Panc1 (cell line): ENCODE measurements around the gene SHB. TPM values are rescaled to one million over a fixed set of nuclear protein-coding genes. Genes with fewer than 3 reads are reported as not detected.
A peak's percentile ranks its signal among the peaks of the same experiment; 100 is the strongest.

Experiments used
- ATAC-seq: fragments of 200-7000 bp; cut with Tn5 transposase; 2 replicates; pipeline ENCODE4 v1.9.1; 2020; ENCODE audit warnings: mild to moderate bottlenecking, moderate library complexity
- BruUV-seq: library from RNA; stranded (reverse); fragments of 400-500 nt; replicated peaks from 2 replicates; lab custom pipeline; 2021; lab: Mats Ljungman, UMichigan
- CTCF ChIA-PET: fragments of 300-600 bp; sonication (Branson Sonifier 250); formaldehyde crosslinking; loops from one replicate; lab custom pipeline; 2022; ENCODE audit warnings: antibody characterized with exemption; lab: Charles Lee
- POLR2A ChIA-PET: fragments of 300-600 bp; sonication (Branson Sonifier 250); formaldehyde crosslinking; loops from one replicate; lab custom pipeline; 2022; ENCODE audit warnings: antibody characterized with exemption; lab: Charles Lee
- DNase-seq: peaks from one replicate; pipeline ENCODE4 v3.0.0-alpha.2; 2010; ENCODE audit warnings: low read depth, low spot score
- H3K27ac ChIP-seq: 2 replicates; pipeline ENCODE4 v1.5.1; 2011; ENCODE audit warnings: mild to moderate bottlenecking, low read length, inconsistent platforms
- H3K27me3 ChIP-seq: fragments of 200-500 bp; sonication (Bioruptor generic); 2 replicates; pipeline ENCODE4 v1.6.0; 2014; ENCODE audit warnings: low read length, inconsistent platforms; ENCODE audit not compliant: control insufficient read depth, insufficient read depth
- H3K36me3 ChIP-seq: fragments of 200-500 bp; sonication (Bioruptor generic); 2 replicates; pipeline ENCODE4 v1.5.1; 2014; ENCODE audit warnings: inconsistent platforms, mild to moderate bottlenecking, low read length, moderate library complexity; ENCODE audit not compliant: control insufficient read depth, insufficient read depth
- H3K4me1 ChIP-seq: 2 replicates; pipeline ENCODE4 v1.5.1; 2011; ENCODE audit warnings: inconsistent platforms, mild to moderate bottlenecking, low read length, moderate library complexity; ENCODE audit not compliant: control insufficient read depth, insufficient read depth
- H3K4me3 ChIP-seq, 2 experiments: 2 replicates each; pipeline ENCODE4 v1.5.1; 2011 to 2012; ENCODE audit warnings: low read depth in 2 of 2, low read length in 2 of 2, mild to moderate bottlenecking in 2 of 2, inconsistent platforms in 1 of 2, moderate library complexity in 1 of 2
- H3K9me3 ChIP-seq: fragments of 200-500 bp; sonication (Bioruptor generic); 2 replicates; pipeline ENCODE4 v1.5.1; 2014; ENCODE audit warnings: low read depth, mild to moderate bottlenecking, inconsistent platforms, low read length, moderate library complexity; ENCODE audit not compliant: control insufficient read depth, insufficient read depth
- POLR2AphosphoS5 ChIP-seq: IDR thresholded peaks from 2 replicates; pipeline ENCODE4 v1.6.1; 2012; ENCODE audit warnings: mild to moderate bottlenecking, low read depth, low read length, moderate library complexity
- REST ChIP-seq, 2 experiments: IDR thresholded peaks; 2 replicates each; pipeline ENCODE4 v1.6.1; 2011 to 2012; ENCODE audit warnings: low read depth in 2 of 2, control low read depth in 1 of 2, low read length in 1 of 2, mild to moderate bottlenecking in 1 of 2, moderate library complexity in 1 of 2; ENCODE audit not compliant: insufficient read depth in 1 of 2
- SIN3A ChIP-seq: IDR thresholded peaks from 2 replicates; pipeline ENCODE4 v1.6.1; 2012; ENCODE audit warnings: low read depth, mild to moderate bottlenecking, low read length, moderate library complexity, borderline replicate concordance; ENCODE audit not compliant: insufficient read depth
- TCF7L2 ChIP-seq: IDR thresholded peaks from 2 replicates; pipeline ENCODE4 v1.6.1; 2011; ENCODE audit warnings: mild to moderate bottlenecking, low read depth, low read length, inconsistent platforms
- in situ Hi-C: cut with HindIII; loops from 2 replicates; pipeline ENCODE4 v1.10.0; 2016; ENCODE audit warnings: low sequenced_read_pairs, low pct_unique_long_range_greater_than_20kb
- intact Hi-C: fragments of 100-400 bp; cut with micrococcal nuclease; formaldehyde crosslinking; loops from one replicate; pipeline ENCODE4 v1.10.0; 2022; ENCODE audit not compliant: unreplicated experiment
- total RNA-seq: library from RNA; stranded (reverse); gene quantifications from one replicate; pipeline ENCODE4 v1.2.1, GENCODE V29; 2021; ENCODE audit not compliant: unreplicated experiment
- TF ChIP-seq, protein P1 (sequence below): fragments of 450-650 bp; IDR thresholded peaks from 2 replicates; pipeline ENCODE4 v1.5.1; 2017; ENCODE audit warnings: mild to moderate bottlenecking

SHB gene
- total RNA-seq, 1 experiment from 2014 or later = 59.9 TPM

DNA sequence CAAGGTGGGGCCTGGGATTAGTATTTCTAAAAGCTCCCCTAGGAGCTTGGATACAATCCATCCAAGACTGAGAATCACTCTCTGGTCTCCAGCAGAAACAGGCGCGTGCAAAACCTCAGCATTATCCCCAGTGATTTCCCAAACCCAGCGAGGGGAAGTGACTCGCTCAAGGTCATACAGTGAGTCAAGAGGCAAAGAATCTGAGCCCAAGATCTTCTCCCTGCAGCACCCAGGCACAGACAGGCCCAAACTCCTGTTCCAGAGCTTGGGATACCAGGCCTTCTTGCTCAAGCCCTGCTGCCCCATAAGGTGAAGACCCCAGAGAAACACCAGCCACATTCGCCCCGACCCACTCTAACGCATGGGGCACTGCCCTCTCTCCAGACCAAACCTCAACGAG, 33.2 kb downstream of the SHB start:
- in situ Hi-C loops (no loop called here), intact Hi-C loops (no loop called here)
- no TSS peak for BruUV-seq
- ChIA-PET CTCF (no interaction called here), POLR2A (no interaction called here)
- Histone ChIP-seq H3K36me3 (no peaks in the 10 kb centered on the region), H3K27me3 (no peaks in the 10 kb centered on the region), H3K4me1 (peaks cover 94% of the 10 kb centered on the region), H3K4me3 (no peak overlapping the region), H3K27ac (peak overlapping the region; percentile 99), H3K9me3 (no peaks in the 10 kb centered on the region)
- TF ChIP-seq, protein P1, sequence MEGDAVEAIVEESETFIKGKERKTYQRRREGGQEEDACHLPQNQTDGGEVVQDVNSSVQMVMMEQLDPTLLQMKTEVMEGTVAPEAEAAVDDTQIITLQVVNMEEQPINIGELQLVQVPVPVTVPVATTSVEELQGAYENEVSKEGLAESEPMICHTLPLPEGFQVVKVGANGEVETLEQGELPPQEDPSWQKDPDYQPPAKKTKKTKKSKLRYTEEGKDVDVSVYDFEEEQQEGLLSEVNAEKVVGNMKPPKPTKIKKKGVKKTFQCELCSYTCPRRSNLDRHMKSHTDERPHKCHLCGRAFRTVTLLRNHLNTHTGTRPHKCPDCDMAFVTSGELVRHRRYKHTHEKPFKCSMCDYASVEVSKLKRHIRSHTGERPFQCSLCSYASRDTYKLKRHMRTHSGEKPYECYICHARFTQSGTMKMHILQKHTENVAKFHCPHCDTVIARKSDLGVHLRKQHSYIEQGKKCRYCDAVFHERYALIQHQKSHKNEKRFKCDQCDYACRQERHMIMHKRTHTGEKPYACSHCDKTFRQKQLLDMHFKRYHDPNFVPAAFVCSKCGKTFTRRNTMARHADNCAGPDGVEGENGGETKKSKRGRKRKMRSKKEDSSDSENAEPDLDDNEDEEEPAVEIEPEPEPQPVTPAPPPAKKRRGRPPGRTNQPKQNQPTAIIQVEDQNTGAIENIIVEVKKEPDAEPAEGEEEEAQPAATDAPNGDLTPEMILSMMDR = no peak
- TF ChIP-seq SIN3A (no peak), REST (IDR thresholded peaks at IDR 0.05; ENCODE audit: insufficient read depth in 1 of 2, low read depth in 2 of 2, low read length in 1 of 2) (no peak), TCF7L2 (no peak)
- no peak for DNase-seq
- peak; percentile 32 for ATAC-seq

DNA sequence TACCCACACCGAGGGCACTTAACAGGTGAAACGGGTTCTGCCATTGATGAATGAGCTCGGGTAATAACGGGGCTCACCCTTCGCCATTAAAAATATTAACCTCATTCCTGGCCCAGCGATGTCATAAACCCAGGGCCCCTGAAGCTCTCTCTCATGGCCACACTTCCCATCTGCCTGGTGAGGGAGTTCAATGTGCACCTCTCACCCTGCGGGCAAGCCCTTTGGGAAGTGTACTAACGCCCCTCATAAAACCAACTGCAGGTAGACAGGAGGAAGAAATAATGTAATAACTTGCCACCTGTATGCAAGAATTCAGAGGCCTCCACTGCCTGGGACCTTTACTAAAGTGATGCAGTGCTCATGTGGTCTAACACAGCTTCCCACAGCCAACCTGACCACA, 35.1 kb downstream of the SHB start:
- intact Hi-C loops = loop anchor here (5.0 kb wide), 1 partner anchor 122 kb away; no protein-coding TSS in a partner anchor
- ChIA-PET POLR2A (no interaction called here), CTCF (no interaction called here)
- H3K4me1 ChIP-seq = peaks cover 93% of the 10 kb centered on the region
- no TSS peak for BruUV-seq
- no peaks in the 10 kb centered on the region for H3K27me3 ChIP-seq
- H3K27ac ChIP-seq = peak overlapping the region; percentile 93
- ATAC-seq = no peak
- DNase-seq = no peak
- in situ Hi-C loops = no loop called here
- H3K4me3 ChIP-seq = no peak overlapping the region
- H3K36me3 ChIP-seq = no peaks in the 10 kb centered on the region
- no peak for TF ChIP-seq TCF7L2
- no peak for TF ChIP-seq REST (IDR thresholded peaks at IDR 0.05; ENCODE audit: insufficient read depth in 1 of 2, low read depth in 2 of 2, low read length in 1 of 2)
- TF ChIP-seq SIN3A = no peak
- TF ChIP-seq, protein P1 = no peak
- no peak for TF ChIP-seq POLR2AphosphoS5
- no peaks in the 10 kb centered on the region for H3K9me3 ChIP-seq
